HEK293T (cell line): ENCODE data around the gene LARP4B.

Experiments used
- CTCF ChIA-PET: fragments of 350-600 bp; formaldehyde crosslinking; extraction: SDS; loops from one replicate; lab custom pipeline; 2021; ENCODE audit warnings: antibody characterized with exemption, inconsistent platforms; lab: Yijun Ruan, JAX
- POLR2A ChIA-PET: fragments of 350-600 bp; formaldehyde crosslinking; extraction: SDS; loops from one replicate; lab custom pipeline; 2020; ENCODE audit warnings: antibody characterized with exemption, inconsistent platforms; lab: Yijun Ruan, JAX
- DNase-seq: peaks from one replicate; pipeline ENCODE4 v3.0.0; 2012; ENCODE audit warnings: mixed read lengths; ENCODE audit errors: extremely low spot score
- ARNT ChIP-seq: fragments of 450-650 bp; IDR thresholded peaks from 2 replicates; pipeline ENCODE4 v1.6.1; 2017; ENCODE audit warnings: mild to moderate bottlenecking
- BHLHE40 ChIP-seq: fragments of 450-650 bp; IDR thresholded peaks from 2 replicates; pipeline ENCODE4 v1.6.1; 2016; ENCODE audit warnings: mild to moderate bottlenecking, moderate library complexity, borderline replicate concordance
- CTBP1 ChIP-seq: fragments of 450-650 bp; IDR thresholded peaks from 2 replicates; pipeline ENCODE4 v1.6.1; 2016; ENCODE audit warnings: borderline replicate concordance
- ELF4 ChIP-seq: fragments of 450-650 bp; IDR thresholded peaks from 2 replicates; pipeline ENCODE4 v1.6.1; 2017; ENCODE audit warnings: antibody characterized with exemption
- FOXA1 ChIP-seq: fragments of 450-650 bp; IDR thresholded peaks from 2 replicates; pipeline ENCODE4 v1.6.1; 2016; ENCODE audit warnings: mild to moderate bottlenecking
- FOXK2 ChIP-seq: fragments of 450-650 bp; IDR thresholded peaks from 2 replicates; pipeline ENCODE4 v1.6.1; 2016; ENCODE audit warnings: mild to moderate bottlenecking
- FOXM1 ChIP-seq: fragments of 450-650 bp; IDR thresholded peaks from 2 replicates; pipeline ENCODE4 v1.6.1; 2017; ENCODE audit warnings: mild to moderate bottlenecking, borderline replicate concordance
- HDGF ChIP-seq: fragments of 450-650 bp; IDR thresholded peaks from 2 replicates; pipeline ENCODE4 v1.6.1; 2017; ENCODE audit warnings: antibody characterized with exemption, borderline replicate concordance
- L3MBTL2 ChIP-seq: fragments of 450-650 bp; conservative IDR thresholded peaks from 2 replicates; pipeline ENCODE4 v1.6.1; 2016; ENCODE audit warnings: mild to moderate bottlenecking
- LEF1 ChIP-seq: fragments of 450-650 bp; IDR thresholded peaks from 2 replicates; pipeline ENCODE4 v1.6.1; 2017; ENCODE audit warnings: mild to moderate bottlenecking, borderline replicate concordance
- NFRKB ChIP-seq: fragments of 450-650 bp; IDR thresholded peaks from 2 replicates; pipeline ENCODE4 v1.6.1; 2016; ENCODE audit warnings: mild to moderate bottlenecking, moderate library complexity
- PKNOX1 ChIP-seq: fragments of 450-650 bp; IDR thresholded peaks from 2 replicates; pipeline ENCODE4 v1.6.1; 2016
- SP1 ChIP-seq: fragments of 450-650 bp; IDR thresholded peaks from 2 replicates; pipeline ENCODE4 v1.6.1; 2017
- SUZ12 ChIP-seq: fragments of 450-650 bp; IDR thresholded peaks from 2 replicates; pipeline ENCODE4 v1.6.1; 2016; ENCODE audit warnings: mild to moderate bottlenecking
- TARDBP ChIP-seq: fragments of 450-650 bp; IDR thresholded peaks from 2 replicates; pipeline ENCODE4 v1.6.1; 2016
- ZNF384 ChIP-seq: fragments of 450-650 bp; IDR thresholded peaks from 2 replicates; pipeline ENCODE4 v1.6.1; 2016

The LARP4B gene

GRCh38 chr10:860519-860918 is 71.0 kb downstream of the LARP4B start:
- DNase-seq, result no peak
- ChIA-PET POLR2A (no interaction called here), CTCF (no interaction called here)
- no peak for TF ChIP-seq CTBP1
- no peak for TF ChIP-seq SP1
- no peak for TF ChIP-seq ZNF384
- no peak for TF ChIP-seq HDGF
- no peak for TF ChIP-seq L3MBTL2
- no peak for TF ChIP-seq PKNOX1
- no peak for TF ChIP-seq LEF1
- no peak for TF ChIP-seq FOXA1
- TF ChIP-seq ELF4, result no peak
- TF ChIP-seq BHLHE40, result no peak
- TF ChIP-seq NFRKB, result no peak
- TF ChIP-seq TARDBP, result no peak
- no peak for TF ChIP-seq SUZ12
- TF ChIP-seq FOXM1, result no peak
- TF ChIP-seq ARNT, result no peak
- TF ChIP-seq FOXK2, result no peak

GRCh38 chr10:856416-857157 is 74.9 kb downstream of the LARP4B start:
- DNase-seq, result no peak
- POLR2A ChIA-PET, result no interaction called here
- CTCF ChIA-PET, result no interaction called here
- no peak for TF ChIP-seq LEF1
- TF ChIP-seq CTBP1, result no peak
- TF ChIP-seq L3MBTL2, result no peak
- TF ChIP-seq BHLHE40, result no peak
- no peak for TF ChIP-seq ARNT
- TF ChIP-seq ELF4, result no peak
- TF ChIP-seq FOXA1, result no peak
- TF ChIP-seq TARDBP, result no peak

GRCh38 chr10:855671-856070 is 75.8 kb downstream of the LARP4B start:
- ChIA-PET CTCF (no interaction called here), POLR2A (no interaction called here)
- TF ChIP-seq FOXM1, result no peak
- no peak for TF ChIP-seq L3MBTL2
- no peak for TF ChIP-seq BHLHE40
- no peak for TF ChIP-seq PKNOX1
- TF ChIP-seq SP1, result no peak
- no peak for TF ChIP-seq CTBP1
- TF ChIP-seq SUZ12, result no peak
- no peak for TF ChIP-seq ARNT
- no peak for TF ChIP-seq NFRKB
- TF ChIP-seq ZNF384, result no peak
- TF ChIP-seq FOXK2, result no peak
- TF ChIP-seq LEF1, result no peak
- TF ChIP-seq HDGF, result no peak
- no peak for TF ChIP-seq FOXA1
- TF ChIP-seq ELF4, result no peak
- TF ChIP-seq TARDBP, result no peak
- DNase-seq, result no peak

GRCh38 chr10:855079-855478 is 76.4 kb downstream of the LARP4B start:
- CTCF ChIA-PET, result no interaction called here
- TF ChIP-seq NFRKB (no peak), ZNF384 (no peak), ELF4 (no peak), LEF1 (no peak), CTBP1 (no peak), L3MBTL2 (no peak), ARNT (no peak)
- POLR2A ChIA-PET, result no interaction called here
- DNase-seq, result no peak

- no peak for DNase-seq
- CTCF ChIA-PET, result no interaction called here
- TF ChIP-seq LEF1 (no peak), SP1 (no peak), NFRKB (no peak), ZNF384 (no peak), BHLHE40 (no peak), ARNT (no peak), CTBP1 (no peak), TARDBP (no peak), FOXK2 (no peak), FOXA1 (no peak), L3MBTL2 (no peak), HDGF (no peak), SUZ12 (no peak)
- POLR2A ChIA-PET, result no interaction called here
These were observed 78.5 kb downstream of the LARP4B start for GRCh38 chr10:853017-853416.

- no peak for DNase-seq
- POLR2A ChIA-PET, result interaction anchor here (1.1 kb wide), 1 partner anchor 15 kb away, joined by 3 read pairs; no protein-coding TSS in a partner anchor
- CTCF ChIA-PET, result no interaction called here
- no peak for TF ChIP-seq FOXA1
- no peak for TF ChIP-seq NFRKB
- no peak for TF ChIP-seq ARNT
- no peak for TF ChIP-seq SP1
- no peak for TF ChIP-seq HDGF
- no peak for TF ChIP-seq PKNOX1
- TF ChIP-seq BHLHE40, result no peak
- TF ChIP-seq CTBP1, result no peak
- no peak for TF ChIP-seq LEF1
- no peak for TF ChIP-seq ELF4
- TF ChIP-seq FOXK2, result no peak
These were observed 79.1 kb downstream of the LARP4B start for GRCh38 chr10:852386-852785.
